HepG2 (cell line): ENCODE results near the gene HS3ST5. TPM values are rescaled to one million over a fixed set of nuclear protein-coding genes. Genes with fewer than 3 reads are reported as not detected.

Source experiments
- ATAC-seq: fragments of 200-7000 bp; cut with Tn5 transposase; 3 replicates; pipeline ENCODE4 v1.9.1; 2020; ENCODE audit warnings: mild to moderate bottlenecking, moderate library complexity
- BruUV-seq: library from RNA; stranded (reverse); fragments of 400-500 nt; replicated peaks from 2 replicates; lab custom pipeline; 2021; lab: Mats Ljungman, UMichigan
- CTCF ChIA-PET: fragments of 300-600 bp; formaldehyde crosslinking; extraction: SDS; loops from one replicate; lab custom pipeline; 2021; ENCODE audit warnings: low total read pairs, inconsistent platforms, low intra/inter-chr PET ratio; lab: Yijun Ruan, JAX
- POLR2A ChIA-PET: fragments of 350-600 bp; sonication (Branson Sonifier 250); formaldehyde crosslinking; loops from one replicate; lab custom pipeline; 2020; ENCODE audit warnings: antibody characterized with exemption, inconsistent platforms; lab: Yijun Ruan, JAX
- DNase-seq: peaks from one replicate; pipeline ENCODE4 v3.0.0-alpha.2; 2015; ENCODE audit warnings: low spot score
- FAIRE-seq: peaks from 3 replicates; lab custom pipeline; 2011; peaks lifted over from hg19 to GRCh38; lab: Jason Lieb, UNC
- H2AFZ ChIP-seq: one replicate; pipeline ENCODE4 v1.6.1; 2011; ENCODE audit warnings: low read length, inconsistent platforms
- H3K27ac ChIP-seq: fragments of 300-600 bp; 3 replicates; pipeline ENCODE4 v1.8.0; 2011; ENCODE audit warnings: mixed run types, mild to moderate bottlenecking, mixed read lengths, low read length, inconsistent platforms; ENCODE audit not compliant: insufficient read depth; ENCODE audit errors: extremely low read length
- H3K27me3 ChIP-seq, 2 experiments: fragments of 200-600 bp in 1 of 2; 2 replicates in 1 of 2; 3 replicates in 1 of 2; pipeline versions ENCODE4 v1.6.0 to v1.8.0; 2011; ENCODE audit warnings: low read length in 2 of 2, mild to moderate bottlenecking in 2 of 2, moderate library complexity in 2 of 2, inconsistent platforms in 1 of 2; ENCODE audit not compliant: insufficient read depth in 2 of 2, control insufficient read depth in 1 of 2
- H3K36me3 ChIP-seq, 2 experiments: fragments of 200-600 bp in 1 of 2; replicated peaks in 1 of 2; 2 replicates in 1 of 2; 3 replicates in 1 of 2; pipeline versions ENCODE4 v1.5.1 to v1.8.0; 2011; ENCODE audit warnings: low read length in 2 of 2, inconsistent platforms in 1 of 2; ENCODE audit not compliant: insufficient read depth in 2 of 2, control insufficient read depth in 1 of 2
- H3K4me1 ChIP-seq: 2 replicates; pipeline ENCODE4 v1.5.1; 2012; ENCODE audit warnings: low read length, inconsistent platforms; ENCODE audit not compliant: insufficient read depth
- H3K4me2 ChIP-seq: 2 replicates; pipeline ENCODE4 v1.6.0; 2011; ENCODE audit warnings: low read depth, low read length, inconsistent platforms
- H3K4me3 ChIP-seq, 3 experiments: fragments of 200-600 bp in 1 of 3; sonication (generic), shearing (Covaris generic) in 1 of 3; replicated peaks in 1 of 3; 2 replicates each; pipeline ENCODE4 v1.5.1; 2011 to 2016; ENCODE audit warnings: low read length in 3 of 3, inconsistent platforms in 2 of 3, low read depth in 2 of 3, mild to moderate bottlenecking in 2 of 3, control low read depth in 1 of 3, mixed read lengths in 1 of 3; ENCODE audit not compliant: insufficient read depth in 1 of 3
- H3K79me2 ChIP-seq: one replicate; pipeline ENCODE4 v1.6.1; 2011; ENCODE audit warnings: low read length, inconsistent platforms; ENCODE audit not compliant: insufficient read depth
- H3K9ac ChIP-seq: 2 replicates; pipeline ENCODE4 v1.6.0; 2011; ENCODE audit warnings: mild to moderate bottlenecking, low read depth, low read length, inconsistent platforms; ENCODE audit not compliant: insufficient read depth
- H3K9me3 ChIP-seq: 2 replicates; pipeline ENCODE4 v1.5.1; 2012; ENCODE audit warnings: mild to moderate bottlenecking, low read length
- H4K20me1 ChIP-seq: 2 replicates; pipeline ENCODE4 v1.6.0; 2011; ENCODE audit warnings: inconsistent platforms, mild to moderate bottlenecking, low read length, moderate library complexity; ENCODE audit not compliant: insufficient read depth
- ATF5 ChIP-seq: sonication (generic); formaldehyde crosslinking; IDR thresholded peaks from 2 replicates; pipeline ENCODE4 v1.4.0; 2020; ENCODE audit warnings: mild to moderate bottlenecking, low read depth, missing genetic modification reagents
- GABPB1 ChIP-seq: IDR thresholded peaks from 2 replicates; pipeline ENCODE4 v1.6.1; 2016; ENCODE audit warnings: mild to moderate bottlenecking, missing genetic modification reagents, moderate library complexity, missing compliant biosample characterization
- KDM5B ChIP-seq: sonication (generic); formaldehyde crosslinking; IDR thresholded peaks from 2 replicates; pipeline ENCODE4 v1.4.0; 2020; ENCODE audit warnings: missing genetic modification reagents, mild to moderate bottlenecking, borderline replicate concordance
- LCORL ChIP-seq, 2 experiments: fragments of 450-650 bp in 1 of 2; sonication (generic) in 1 of 2; formaldehyde crosslinking in 1 of 2; IDR thresholded peaks; 2 replicates each; pipeline versions ENCODE4 v1.5.0 to v1.6.1; 2017 to 2020; ENCODE audit warnings: antibody characterized with exemption in 1 of 2, missing genetic modification reagents in 1 of 2
- MYNN ChIP-seq: sonication (generic); formaldehyde crosslinking; IDR thresholded peaks from 2 replicates; pipeline ENCODE4 v1.4.0; 2020; ENCODE audit warnings: mild to moderate bottlenecking, low read depth, missing genetic modification reagents
- ZNF572 ChIP-seq: sonication (generic); formaldehyde crosslinking; IDR thresholded peaks from 2 replicates; pipeline ENCODE4 v1.5.1; 2020; ENCODE audit warnings: mild to moderate bottlenecking, missing genetic modification reagents
- WGBS: methylation state at CpG from one replicate; pipeline ENCODE4 v1.1.6; 2017; ENCODE audit warnings: low lambda C conversion rate; 5-methylcytosine and 5-hydroxymethylcytosine counted together
- in situ Hi-C: cut with HindIII; loops from 2 replicates; pipeline ENCODE4 v1.10.0; 2017; ENCODE audit warnings: low pct_unique_long_range_greater_than_20kb; ENCODE audit not compliant: extremely low pct_ligation_motif_present
- intact Hi-C: fragments of 100-400 bp; cut with micrococcal nuclease; formaldehyde crosslinking; loops from one replicate; pipeline ENCODE4 v1.10.0; 2022; ENCODE audit not compliant: unreplicated experiment
- polyA plus RNA-seq, 8 experiments: library from polyadenylated mRNA; depleted of rRNA in 3 of 8; stranded (reverse) in 7 of 8; unstranded in 1 of 8; fragments of >200 nt; fragmentation: Illumina TruSeq in 4 of 8; extraction: Trizol in 4 of 8; gene quantifications; 2 replicates each; pipeline versions ENCODE4 v1.2.1 to v1.2.3, GENCODE V29; 2011 to 2016; ENCODE audit warnings: low read depth in 4 of 8, missing spikeins in 1 of 8, mixed read lengths in 1 of 8; ENCODE audit not compliant: insufficient read depth in 1 of 8
- total RNA-seq, 5 experiments: library from RNA; depleted of rRNA; stranded (reverse); fragments of >200 nt; fragmentation: Illumina TruSeq; extraction: Trizol; gene quantifications; 2 replicates each; pipeline ENCODE4 v1.2.3, GENCODE V29; 2016; ENCODE audit warnings: low read depth in 1 of 5
- TF ChIP-seq, protein P1 (sequence below): sonication (generic); formaldehyde crosslinking; IDR thresholded peaks from 2 replicates; pipeline ENCODE4 v1.8.1; 2023; ENCODE audit warnings: mild to moderate bottlenecking, missing genetic modification reagents

Gene HS3ST5
- total and polyA plus RNA-seq, 2 of the 13 experiments (the other 11 are each of a cell fraction or from before 2014, with no cell fraction given): 1.1 to 1.6 TPM

DNA sequence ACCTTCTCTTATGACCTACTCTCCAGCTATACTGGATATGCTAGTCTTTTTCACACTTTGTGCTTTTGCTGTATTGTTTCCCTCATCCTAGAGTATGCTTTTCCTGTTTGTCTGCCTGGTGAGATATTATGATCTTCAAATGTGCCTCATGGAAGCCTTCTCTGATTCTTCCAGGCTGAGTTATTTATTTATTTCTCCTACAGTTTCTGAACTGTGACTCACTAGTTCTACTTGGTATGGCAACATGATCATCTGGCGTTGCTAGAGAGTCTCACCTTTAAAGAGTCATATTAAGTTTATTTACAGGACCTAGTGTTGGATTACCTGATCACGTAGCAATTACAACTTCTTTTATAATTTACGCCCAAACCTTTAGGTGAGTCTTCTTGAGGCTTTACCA, 290.7 kb downstream of the HS3ST5 start (continued):
- TF ChIP-seq KDM5B: no peak

GRCh38 chr6:114051031-114051430, 291.8 kb downstream of the HS3ST5 start:
- BruUV-seq: no TSS peak
- no peak overlapping the region for H2AFZ ChIP-seq
- FAIRE-seq: no peak
- no peaks in the 10 kb centered on the region for H3K36me3 ChIP-seq
- H4K20me1 ChIP-seq: no peaks in the 10 kb centered on the region
- no peak overlapping the region for H3K4me3 ChIP-seq
- H3K27me3 ChIP-seq: no peaks in the 10 kb centered on the region
- no peak overlapping the region for H3K4me2 ChIP-seq
- H3K4me1 ChIP-seq: peaks cover 14% of the 10 kb centered on the region
- TF ChIP-seq ATF5 (CRISPR knock-in tag): no peak
- no peak for TF ChIP-seq GABPB1 (CRISPR knock-in tag)
- TF ChIP-seq, protein P1, sequence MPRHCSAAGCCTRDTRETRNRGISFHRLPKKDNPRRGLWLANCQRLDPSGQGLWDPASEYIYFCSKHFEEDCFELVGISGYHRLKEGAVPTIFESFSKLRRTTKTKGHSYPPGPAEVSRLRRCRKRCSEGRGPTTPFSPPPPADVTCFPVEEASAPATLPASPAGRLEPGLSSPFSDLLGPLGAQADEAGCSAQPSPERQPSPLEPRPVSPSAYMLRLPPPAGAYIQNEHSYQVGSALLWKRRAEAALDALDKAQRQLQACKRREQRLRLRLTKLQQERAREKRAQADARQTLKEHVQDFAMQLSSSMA (CRISPR knock-in tag): no peak
- TF ChIP-seq MYNN (CRISPR knock-in tag): no peak
- no peak for TF ChIP-seq ZNF572 (CRISPR knock-in tag)
- no peak for TF ChIP-seq LCORL (IDR thresholded peaks at IDR 0.05)
- no peak for TF ChIP-seq LCORL (CRISPR knock-in tag; IDR thresholded peaks at IDR 0.05)
- WGBS: 0% methylated on average over 1 of the region's 1 CpG
- peaks cover 7% of the 10 kb centered on the region; the same call in 1 of the 2 replicates for H3K9me3 ChIP-seq
- in situ Hi-C loops: no loop called here
- no peak overlapping the region for H3K27ac ChIP-seq
- no peak for DNase-seq
- H3K79me2 ChIP-seq: no peaks in the 10 kb centered on the region
- H3K9ac ChIP-seq: no peak overlapping the region
- no peak for ATAC-seq
- intact Hi-C loops: no loop called here
- ChIA-PET POLR2A (no interaction called here), CTCF (no interaction called here)
